ENCODE data around the gene THY1.

GRCh38 chr11:119412072-119412471 is 10.9 kb downstream of the THY1 start:
- TF ChIP-seq CTCF (IDR thresholded peaks at IDR 0.05; ENCODE audit: low read length): no peak
- TF ChIP-seq EZH2 (IDR thresholded peaks at IDR 0.05; ENCODE audit: borderline replicate concordance, low read length): no peak

Data from OCI-LY1 (cell line).